Left kidney (tissue), 2 donors: ENCODE results near the gene ACSS3. TPM values are rescaled to one million over a fixed set of nuclear protein-coding genes. Genes with fewer than 3 reads are reported as not detected.
"Not testable (repeated sequence)": the region's sequence is repeated elsewhere in the genome, so short reads cannot be mapped to it uniquely, and the experiment has no call there.

Experiments
- DNase-seq: peaks from one replicate; pipeline ENCODE4 v3.0.0-alpha.2; 2013
- polyA plus RNA-seq: library from polyadenylated mRNA; unstranded; fragments of 120-200 nt; gene quantifications from one replicate; pipeline ENCODE4 v1.2.1, GENCODE V29; 2013; ENCODE audit not compliant: insufficient read length

ACSS3 gene
- polyA plus RNA-seq, 1 donor = 27.4 TPM

DNA sequence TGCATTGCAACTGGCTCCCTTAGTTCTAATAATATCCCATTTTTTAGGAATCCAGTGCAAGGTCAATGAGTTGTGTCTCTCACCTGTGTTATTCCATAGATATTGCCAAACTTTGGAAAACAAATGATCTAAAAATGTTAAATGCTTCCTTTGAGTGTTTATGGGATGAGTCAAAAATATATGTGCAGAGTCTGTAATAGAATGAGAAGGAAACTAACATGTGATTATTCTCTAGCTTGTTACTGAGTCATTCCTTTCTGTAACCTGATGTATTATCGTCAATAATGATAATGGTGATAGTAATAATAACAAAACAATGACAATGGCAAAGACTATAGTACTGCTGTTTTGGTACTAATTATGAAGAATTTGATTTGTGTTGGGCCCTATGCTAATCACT, 11.5 kb downstream of the ACSS3 start:
- no peak for DNase-seq

DNA sequence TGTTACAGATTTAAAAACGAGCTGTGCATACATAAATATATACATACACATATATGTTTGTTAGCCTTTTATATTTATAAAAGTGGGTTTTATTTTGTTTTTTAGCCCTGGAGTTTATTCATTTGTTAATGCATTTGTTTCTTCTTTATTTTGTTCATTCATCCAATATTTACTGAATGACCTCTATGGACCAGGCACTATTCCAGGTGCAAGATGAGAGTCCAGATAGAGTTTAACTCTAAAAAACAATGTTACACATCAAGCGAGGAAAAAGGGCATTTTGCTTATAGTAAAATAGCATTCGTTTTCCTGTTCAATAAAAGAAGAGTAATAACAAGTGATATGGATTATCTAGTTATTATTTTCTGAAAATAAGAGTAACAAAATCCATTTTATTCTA, 14.2 kb downstream of the ACSS3 start:
- no peak for DNase-seq

DNA sequence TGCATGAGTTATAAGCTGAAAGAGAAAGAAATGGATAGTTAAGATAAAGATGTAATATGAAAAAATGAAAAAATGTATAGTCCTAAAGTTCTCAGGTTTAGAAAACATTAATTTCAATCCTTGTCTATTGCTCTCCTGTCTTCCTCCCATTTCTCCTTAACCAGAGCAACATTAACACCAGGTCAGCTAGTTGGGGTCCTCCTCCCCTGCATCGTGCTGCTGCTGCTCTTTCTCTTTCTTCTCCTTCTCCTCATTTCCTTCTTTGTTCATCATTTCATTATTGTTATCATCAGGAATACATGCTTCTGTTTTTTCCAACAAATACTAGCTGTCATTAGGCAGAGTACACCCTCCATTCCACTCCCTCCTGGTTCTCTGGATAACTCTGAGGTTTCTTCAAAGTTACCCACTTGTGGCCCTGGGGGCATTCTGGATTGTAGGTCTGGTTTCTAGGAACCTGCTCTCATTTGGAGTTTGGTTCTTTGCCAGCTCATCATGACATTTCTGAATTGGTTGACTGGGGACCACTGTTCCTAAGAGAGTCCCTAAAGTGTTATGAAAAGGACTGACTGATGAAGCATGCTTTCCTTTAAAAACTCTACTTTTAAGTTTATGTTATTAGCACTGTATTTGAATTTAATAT, 17.0 kb downstream of the ACSS3 start:
- DNase-seq = no peak

- DNase-seq = no peak
Observed at GRCh38 chr12:81095501-81096232, 17.8 kb downstream of the ACSS3 start.

GRCh38 chr12:81105687-81106086, 27.8 kb downstream of the ACSS3 start:
- DNase-seq = no peak

GRCh38 chr12:81114226-81114625, 36.3 kb downstream of the ACSS3 start:
- no peak for DNase-seq

DNA sequence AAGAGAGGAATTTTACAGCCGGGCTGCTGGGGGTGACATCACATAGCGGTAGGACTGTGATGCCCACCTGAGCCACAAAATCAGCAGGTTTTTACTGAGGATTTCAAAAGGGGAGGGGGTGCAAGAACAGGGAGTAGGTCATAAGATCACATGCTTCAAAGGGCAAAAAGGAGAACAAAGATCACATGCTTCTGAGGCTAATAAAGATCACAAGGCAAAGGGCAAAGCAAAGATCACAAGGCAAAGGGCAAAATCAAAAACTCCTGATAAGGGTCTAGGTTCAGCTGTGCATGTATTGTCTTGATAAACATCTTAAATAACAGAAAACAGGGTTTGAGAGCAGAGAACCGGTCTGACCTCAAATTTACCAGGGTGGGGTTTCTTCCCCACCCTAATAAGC, 41.2 kb downstream of the ACSS3 start:
- not testable (repeated sequence) for DNase-seq

- no peak for DNase-seq
Observed at GRCh38 chr12:81120961-81121360, 43.1 kb downstream of the ACSS3 start.

DNA sequence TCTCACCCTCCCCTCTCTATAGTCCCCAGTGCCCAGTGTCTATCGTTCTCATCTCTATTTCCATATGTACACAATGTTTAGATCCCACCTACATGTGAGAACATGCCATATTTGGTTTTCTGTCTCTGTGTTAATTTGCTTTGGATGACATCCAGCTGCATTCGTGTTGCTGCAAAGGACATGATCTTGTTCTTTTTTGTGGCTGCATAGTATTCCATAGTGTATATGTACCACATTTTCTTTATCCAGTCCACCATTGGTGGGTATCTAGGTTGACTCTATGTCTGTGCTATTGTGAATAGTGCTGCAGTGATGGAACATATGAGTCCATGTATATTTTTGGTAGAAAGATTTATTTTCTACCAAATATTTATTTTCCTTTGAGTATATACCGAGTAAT, 45.7 kb downstream of the ACSS3 start:
- DNase-seq = no peak

DNA sequence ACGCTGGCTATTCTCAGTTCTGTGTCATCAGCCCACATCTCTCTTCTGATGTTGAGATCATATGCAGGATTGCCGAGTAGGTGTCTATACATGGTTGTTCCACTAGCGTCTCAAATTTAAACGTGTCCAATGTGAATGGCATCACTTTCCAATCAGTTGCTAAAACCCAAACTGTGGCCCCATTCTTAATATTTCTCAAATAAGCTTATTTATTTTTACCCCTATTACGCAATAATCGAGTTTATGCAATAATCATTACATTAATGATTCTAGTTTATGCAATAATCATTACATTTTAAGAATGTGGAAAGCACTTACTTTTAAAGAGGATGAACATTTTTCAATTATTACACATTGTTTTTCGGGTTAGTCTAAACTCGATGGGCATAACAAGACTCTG, 47.8 kb downstream of the ACSS3 start:
- no peak for DNase-seq

GRCh38 chr12:81128930-81129554, 51.2 kb downstream of the ACSS3 start:
- no peak for DNase-seq

DNA sequence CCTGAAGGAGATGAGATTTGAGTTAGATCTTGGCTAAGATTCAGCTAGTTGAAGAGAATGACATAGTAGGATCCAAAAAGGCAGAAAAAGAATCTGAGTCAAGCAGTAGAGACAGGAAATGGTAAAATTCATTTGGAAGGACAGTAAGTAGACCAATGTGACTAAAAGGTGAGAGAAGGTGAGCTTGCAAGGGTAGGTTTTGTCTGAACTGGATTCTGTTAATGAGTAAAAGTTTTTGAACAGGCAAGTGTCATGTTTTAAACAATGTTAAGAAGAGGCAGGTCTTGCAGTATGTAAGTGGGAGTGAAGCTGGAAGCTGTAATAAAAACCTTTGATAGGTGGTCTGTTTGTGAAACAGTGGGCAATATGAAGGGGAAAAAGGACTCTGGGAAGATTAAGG, 58.6 kb downstream of the ACSS3 start:
- DNase-seq = no peak

DNA sequence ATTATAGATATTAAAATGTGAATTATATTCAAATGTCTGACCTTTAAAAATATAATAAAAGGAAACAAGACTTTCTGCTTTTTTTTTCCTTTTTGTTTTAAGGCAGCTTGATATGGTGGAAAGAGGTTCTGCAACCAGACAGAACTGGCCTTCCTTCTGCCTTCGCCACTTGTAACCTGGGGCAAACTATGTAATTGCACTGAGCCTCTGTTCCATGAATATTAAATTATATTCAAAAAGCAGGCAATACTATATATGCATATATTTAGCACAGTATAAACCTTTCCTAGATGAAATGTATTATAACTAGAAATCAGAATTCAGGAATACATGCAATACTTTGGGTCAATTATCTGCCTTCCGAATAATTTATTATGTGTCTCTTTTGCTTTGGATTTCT, 59.9 kb downstream of the ACSS3 start:
- DNase-seq = no peak

DNA sequence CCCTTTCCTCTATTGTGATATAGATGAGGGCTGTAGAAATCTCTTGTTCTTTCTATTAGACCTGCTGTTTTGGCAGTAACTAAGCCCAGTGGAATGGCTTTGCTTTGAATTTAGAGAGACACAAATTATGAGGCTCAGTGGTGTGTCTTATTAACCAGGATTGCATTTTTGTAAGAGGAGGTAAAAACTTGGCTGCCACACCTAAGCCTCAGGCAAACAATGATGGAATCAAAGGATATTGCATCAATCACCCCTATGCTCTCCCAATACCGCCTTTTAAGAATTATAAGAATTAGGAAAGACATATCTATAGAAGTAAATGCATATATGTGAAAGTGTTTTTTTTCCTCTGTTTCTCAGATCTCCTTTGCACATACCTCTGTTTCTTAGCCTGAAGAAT, 63.3 kb downstream of the ACSS3 start:
- no peak for DNase-seq

GRCh38 chr12:81143057-81143456, 65.2 kb downstream of the ACSS3 start:
- DNase-seq = no peak

DNA sequence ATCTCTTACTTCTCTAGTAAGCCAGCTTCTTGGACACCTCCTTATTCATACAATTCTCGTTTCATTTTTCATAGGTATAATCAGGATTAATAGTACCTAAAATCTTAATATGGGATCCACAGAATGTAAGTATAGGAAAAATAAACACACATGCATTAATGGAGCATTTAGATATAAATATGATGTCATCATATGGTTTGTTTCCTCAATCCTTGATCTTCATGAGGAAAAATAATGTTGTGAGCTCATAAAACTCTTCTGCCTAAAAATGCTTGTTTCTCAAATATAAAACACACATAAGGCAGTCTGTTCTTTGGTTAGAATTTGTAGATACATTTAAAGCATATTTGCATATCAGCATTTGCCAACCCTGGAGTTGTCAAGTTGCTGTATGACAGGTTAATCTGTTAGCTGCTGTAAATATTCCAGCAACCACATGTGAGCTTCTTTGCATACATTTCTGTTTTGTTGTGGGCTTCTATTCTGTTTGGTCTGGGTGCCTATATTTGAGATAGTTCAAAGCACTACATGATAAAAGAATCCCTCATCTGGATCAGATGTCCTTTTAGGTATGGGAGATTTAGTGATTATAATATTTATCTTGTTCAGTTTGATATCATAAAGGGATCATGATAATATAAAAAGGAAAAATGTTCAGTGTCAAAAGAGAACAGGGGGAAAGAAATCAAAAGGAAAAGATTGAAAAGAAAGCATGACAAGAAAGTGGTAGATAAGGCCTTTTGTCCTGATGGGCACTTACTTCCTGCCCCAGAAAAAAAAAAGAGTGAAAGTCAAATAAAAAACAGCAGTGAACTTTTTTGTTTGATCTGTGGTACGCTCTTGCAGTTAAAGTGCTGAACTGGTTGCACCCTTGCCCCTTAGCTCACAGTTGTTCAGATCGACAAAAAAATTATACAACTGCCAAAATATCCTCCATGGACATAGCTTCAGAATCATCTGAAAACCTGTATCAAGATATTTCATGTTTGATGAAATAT, 68.6 kb downstream of the ACSS3 start:
- DNase-seq = no peak

GRCh38 chr12:81147292-81147919, 69.5 kb downstream of the ACSS3 start:
- DNase-seq = no peak

- no peak for DNase-seq
Observed at GRCh38 chr12:81150382-81150781, 72.5 kb downstream of the ACSS3 start.

DNA sequence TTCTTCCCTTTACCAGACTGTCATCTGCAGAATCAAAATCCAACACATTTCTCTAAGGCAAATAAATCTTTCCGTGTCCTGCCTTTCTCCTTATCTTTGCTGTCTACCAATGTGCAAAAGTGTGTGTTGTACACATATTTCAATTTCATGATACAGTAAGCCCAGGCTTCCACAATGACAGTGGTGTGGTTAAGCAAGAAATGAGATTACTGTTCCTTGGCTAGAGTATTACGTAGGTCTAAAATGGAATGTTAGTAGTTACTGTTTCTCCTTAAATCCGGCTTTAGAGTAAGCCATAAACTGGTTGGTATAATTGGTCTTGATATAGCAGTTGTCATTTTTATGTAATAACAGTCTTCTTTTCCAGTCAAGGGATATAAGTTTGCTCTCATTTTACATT, 82.0 kb downstream of the ACSS3 start:
- DNase-seq = no peak

- no peak for DNase-seq
Observed at GRCh38 chr12:81161680-81162079, 83.8 kb downstream of the ACSS3 start.

GRCh38 chr12:81162391-81163136, 84.7 kb downstream of the ACSS3 start:
- DNase-seq = no peak
